ENCODE results near the gene ALS2.

GRCh38 chr2:201777869-201778268 is 2.9 kb downstream of the ALS2 start:
- TF ChIP-seq CTCF (IDR thresholded peaks at IDR 0.05 in 4 of 5, conservative IDR thresholded peaks at IDR 0.05 in 1 of 5) (no peak), POLR2A (IDR thresholded peaks at IDR 0.05) (no peak)

Data from gastrocnemius medialis (tissue), 4 donors.